GM19463 (cell line): ENCODE measurements around the gene XRN2.
"Not testable (repeated sequence)": the region's sequence is repeated elsewhere in the genome, so short reads cannot be mapped to it uniquely, and the experiment has no call there.

ENCODE experiments used
- ATAC-seq: cut with Tn5 transposase; IDR thresholded peaks from one replicate; pipeline ENCODE4 v1.9.1; 2021; ENCODE audit warnings: mild to moderate bottlenecking, moderate library complexity; ENCODE audit not compliant: unreplicated experiment

The XRN2 gene

GRCh38 chr20:21423712-21424111 lies 120.6 kb downstream of the XRN2 start:
- not testable (repeated sequence) for ATAC-seq

- ATAC-seq = no peak
Observed at GRCh38 chr20:21424846-21425245, 121.7 kb downstream of the XRN2 start.

- no peak for ATAC-seq
Observed at GRCh38 chr20:21430020-21430419, 126.9 kb downstream of the XRN2 start.

- ATAC-seq = no peak
Observed at GRCh38 chr20:21432911-21433310, 129.8 kb downstream of the XRN2 start.

GRCh38 chr20:21433329-21433890 lies 130.3 kb downstream of the XRN2 start:
- ATAC-seq = no peak

GRCh38 chr20:21435576-21435975 lies 132.4 kb downstream of the XRN2 start:
- ATAC-seq = no peak

- no peak for ATAC-seq
Observed at GRCh38 chr20:21436205-21436604, 133.1 kb downstream of the XRN2 start.

GRCh38 chr20:21437248-21437647 lies 134.1 kb downstream of the XRN2 start:
- ATAC-seq = no peak

- ATAC-seq = no peak
Observed at GRCh38 chr20:21437816-21438215, 134.7 kb downstream of the XRN2 start.
